Measurements from ENCODE around the gene IL25. TPM values are rescaled to one million over a fixed set of nuclear protein-coding genes. Genes with fewer than 3 reads are reported as not detected.

IL25 gene
- total and polyA plus RNA-seq, 2 experiments from 2014 or later = not detected

DNA sequence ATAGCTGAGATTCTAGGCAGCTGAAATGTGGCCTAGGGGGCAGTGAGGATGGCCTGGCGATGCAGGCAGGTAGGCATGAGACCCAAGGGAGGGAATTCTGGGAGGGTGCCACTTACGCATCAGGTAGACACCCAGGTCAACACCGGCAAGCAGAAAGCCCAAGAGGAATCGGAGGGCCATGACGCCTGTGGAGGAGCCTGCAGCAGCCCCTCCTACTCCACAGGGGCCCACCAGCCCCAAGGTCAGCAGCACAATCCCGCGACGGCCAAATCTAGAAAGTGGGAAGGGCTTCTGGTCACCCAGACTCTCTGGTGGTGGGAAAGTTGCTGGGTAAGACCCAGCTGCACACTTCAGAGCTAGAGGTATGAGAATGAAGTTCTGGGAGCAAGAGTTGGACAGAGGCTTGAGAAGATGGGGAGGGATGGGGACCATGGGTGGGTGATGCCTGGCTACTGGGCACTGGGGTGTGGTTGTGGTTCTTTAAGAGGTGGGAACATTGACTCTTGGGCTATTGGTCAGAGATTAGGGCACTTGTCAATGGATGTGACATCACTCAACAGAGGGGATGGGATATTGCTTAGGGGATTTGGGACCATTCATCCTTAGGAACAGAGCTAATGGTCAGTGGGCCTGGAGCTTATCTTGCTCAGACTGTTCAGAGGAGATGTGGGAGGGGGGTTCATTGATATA is 23.3 kb upstream of the IL25 start:
- H3K4me1 ChIP-seq (ENCODE audit: insufficient read depth) = peaks cover 15% of the 10 kb centered on the region
- TF ChIP-seq ZNF114 (CRISPR knock-in tag; IDR thresholded peaks at IDR 0.05) (no peak), STAT1 (IDR thresholded peaks at IDR 0.05; ENCODE audit: unreplicated experiment) (no peak), EZH2phosphoT487 (IDR thresholded peaks at IDR 0.05; ENCODE audit: unreplicated experiment) (no peak), EZH2 (IDR thresholded peaks at IDR 0.05; ENCODE audit: low read depth, unreplicated experiment) (no peak), NANOG (IDR thresholded peaks at IDR 0.05; ENCODE audit: borderline replicate concordance) (no peak), ZNF331 (CRISPR knock-in tag; IDR thresholded peaks at IDR 0.05; ENCODE audit: low read depth) (no peak), CREB1 (CRISPR knock-in tag; IDR thresholded peaks at IDR 0.05; ENCODE audit: low read depth) (no peak), JUNB (IDR thresholded peaks at IDR 0.05; ENCODE audit: unreplicated experiment) (no peak)
- TF ChIP-seq, protein P1, sequence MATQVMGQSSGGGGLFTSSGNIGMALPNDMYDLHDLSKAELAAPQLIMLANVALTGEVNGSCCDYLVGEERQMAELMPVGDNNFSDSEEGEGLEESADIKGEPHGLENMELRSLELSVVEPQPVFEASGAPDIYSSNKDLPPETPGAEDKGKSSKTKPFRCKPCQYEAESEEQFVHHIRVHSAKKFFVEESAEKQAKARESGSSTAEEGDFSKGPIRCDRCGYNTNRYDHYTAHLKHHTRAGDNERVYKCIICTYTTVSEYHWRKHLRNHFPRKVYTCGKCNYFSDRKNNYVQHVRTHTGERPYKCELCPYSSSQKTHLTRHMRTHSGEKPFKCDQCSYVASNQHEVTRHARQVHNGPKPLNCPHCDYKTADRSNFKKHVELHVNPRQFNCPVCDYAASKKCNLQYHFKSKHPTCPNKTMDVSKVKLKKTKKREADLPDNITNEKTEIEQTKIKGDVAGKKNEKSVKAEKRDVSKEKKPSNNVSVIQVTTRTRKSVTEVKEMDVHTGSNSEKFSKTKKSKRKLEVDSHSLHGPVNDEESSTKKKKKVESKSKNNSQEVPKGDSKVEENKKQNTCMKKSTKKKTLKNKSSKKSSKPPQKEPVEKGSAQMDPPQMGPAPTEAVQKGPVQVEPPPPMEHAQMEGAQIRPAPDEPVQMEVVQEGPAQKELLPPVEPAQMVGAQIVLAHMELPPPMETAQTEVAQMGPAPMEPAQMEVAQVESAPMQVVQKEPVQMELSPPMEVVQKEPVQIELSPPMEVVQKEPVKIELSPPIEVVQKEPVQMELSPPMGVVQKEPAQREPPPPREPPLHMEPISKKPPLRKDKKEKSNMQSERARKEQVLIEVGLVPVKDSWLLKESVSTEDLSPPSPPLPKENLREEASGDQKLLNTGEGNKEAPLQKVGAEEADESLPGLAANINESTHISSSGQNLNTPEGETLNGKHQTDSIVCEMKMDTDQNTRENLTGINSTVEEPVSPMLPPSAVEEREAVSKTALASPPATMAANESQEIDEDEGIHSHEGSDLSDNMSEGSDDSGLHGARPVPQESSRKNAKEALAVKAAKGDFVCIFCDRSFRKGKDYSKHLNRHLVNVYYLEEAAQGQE (IDR thresholded peaks at IDR 0.05; ENCODE audit: unreplicated experiment) = no peak
- TF ChIP-seq, protein P2, sequence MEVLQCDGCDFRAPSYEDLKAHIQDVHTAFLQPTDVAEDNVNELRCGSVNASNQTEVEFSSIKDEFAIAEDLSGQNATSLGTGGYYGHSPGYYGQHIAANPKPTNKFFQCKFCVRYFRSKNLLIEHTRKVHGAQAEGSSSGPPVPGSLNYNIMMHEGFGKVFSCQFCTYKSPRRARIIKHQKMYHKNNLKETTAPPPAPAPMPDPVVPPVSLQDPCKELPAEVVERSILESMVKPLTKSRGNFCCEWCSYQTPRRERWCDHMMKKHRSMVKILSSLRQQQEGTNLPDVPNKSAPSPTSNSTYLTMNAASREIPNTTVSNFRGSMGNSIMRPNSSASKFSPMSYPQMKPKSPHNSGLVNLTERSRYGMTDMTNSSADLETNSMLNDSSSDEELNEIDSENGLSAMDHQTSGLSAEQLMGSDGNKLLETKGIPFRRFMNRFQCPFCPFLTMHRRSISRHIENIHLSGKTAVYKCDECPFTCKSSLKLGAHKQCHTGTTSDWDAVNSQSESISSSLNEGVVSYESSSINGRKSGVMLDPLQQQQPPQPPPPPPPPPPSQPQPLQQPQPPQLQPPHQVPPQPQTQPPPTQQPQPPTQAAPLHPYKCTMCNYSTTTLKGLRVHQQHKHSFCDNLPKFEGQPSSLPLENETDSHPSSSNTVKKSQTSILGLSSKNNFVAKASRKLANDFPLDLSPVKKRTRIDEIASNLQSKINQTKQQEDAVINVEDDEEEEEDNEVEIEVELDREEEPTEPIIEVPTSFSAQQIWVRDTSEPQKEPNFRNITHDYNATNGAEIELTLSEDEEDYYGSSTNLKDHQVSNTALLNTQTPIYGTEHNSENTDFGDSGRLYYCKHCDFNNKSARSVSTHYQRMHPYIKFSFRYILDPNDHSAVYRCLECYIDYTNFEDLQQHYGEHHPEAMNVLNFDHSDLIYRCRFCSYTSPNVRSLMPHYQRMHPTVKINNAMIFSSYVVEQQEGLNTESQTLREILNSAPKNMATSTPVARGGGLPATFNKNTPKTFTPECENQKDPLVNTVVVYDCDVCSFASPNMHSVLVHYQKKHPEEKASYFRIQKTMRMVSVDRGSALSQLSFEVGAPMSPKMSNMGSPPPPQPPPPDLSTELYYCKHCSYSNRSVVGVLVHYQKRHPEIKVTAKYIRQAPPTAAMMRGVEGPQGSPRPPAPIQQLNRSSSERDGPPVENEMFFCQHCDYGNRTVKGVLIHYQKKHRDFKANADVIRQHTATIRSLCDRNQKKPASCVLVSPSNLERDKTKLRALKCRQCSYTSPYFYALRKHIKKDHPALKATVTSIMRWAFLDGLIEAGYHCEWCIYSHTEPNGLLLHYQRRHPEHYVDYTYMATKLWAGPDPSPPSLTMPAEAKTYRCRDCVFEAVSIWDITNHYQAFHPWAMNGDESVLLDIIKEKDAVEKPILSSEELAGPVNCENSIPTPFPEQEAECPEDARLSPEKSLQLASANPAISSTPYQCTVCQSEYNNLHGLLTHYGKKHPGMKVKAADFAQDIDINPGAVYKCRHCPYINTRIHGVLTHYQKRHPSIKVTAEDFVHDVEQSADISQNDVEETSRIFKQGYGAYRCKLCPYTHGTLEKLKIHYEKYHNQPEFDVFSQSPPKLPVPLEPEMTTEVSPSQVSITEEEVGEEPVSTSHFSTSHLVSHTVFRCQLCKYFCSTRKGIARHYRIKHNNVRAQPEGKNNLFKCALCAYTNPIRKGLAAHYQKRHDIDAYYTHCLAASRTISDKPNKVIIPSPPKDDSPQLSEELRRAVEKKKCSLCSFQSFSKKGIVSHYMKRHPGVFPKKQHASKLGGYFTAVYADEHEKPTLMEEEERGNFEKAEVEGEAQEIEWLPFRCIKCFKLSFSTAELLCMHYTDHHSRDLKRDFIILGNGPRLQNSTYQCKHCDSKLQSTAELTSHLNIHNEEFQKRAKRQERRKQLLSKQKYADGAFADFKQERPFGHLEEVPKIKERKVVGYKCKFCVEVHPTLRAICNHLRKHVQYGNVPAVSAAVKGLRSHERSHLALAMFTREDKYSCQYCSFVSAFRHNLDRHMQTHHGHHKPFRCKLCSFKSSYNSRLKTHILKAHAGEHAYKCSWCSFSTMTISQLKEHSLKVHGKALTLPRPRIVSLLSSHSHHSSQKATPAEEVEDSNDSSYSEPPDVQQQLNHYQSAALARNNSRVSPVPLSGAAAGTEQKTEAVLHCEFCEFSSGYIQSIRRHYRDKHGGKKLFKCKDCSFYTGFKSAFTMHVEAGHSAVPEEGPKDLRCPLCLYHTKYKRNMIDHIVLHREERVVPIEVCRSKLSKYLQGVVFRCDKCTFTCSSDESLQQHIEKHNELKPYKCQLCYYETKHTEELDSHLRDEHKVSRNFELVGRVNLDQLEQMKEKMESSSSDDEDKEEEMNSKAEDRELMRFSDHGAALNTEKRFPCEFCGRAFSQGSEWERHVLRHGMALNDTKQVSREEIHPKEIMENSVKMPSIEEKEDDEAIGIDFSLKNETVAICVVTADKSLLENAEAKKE (CRISPR knock-in tag; IDR thresholded peaks at IDR 0.05) = no peak
- TF ChIP-seq, protein P3, sequence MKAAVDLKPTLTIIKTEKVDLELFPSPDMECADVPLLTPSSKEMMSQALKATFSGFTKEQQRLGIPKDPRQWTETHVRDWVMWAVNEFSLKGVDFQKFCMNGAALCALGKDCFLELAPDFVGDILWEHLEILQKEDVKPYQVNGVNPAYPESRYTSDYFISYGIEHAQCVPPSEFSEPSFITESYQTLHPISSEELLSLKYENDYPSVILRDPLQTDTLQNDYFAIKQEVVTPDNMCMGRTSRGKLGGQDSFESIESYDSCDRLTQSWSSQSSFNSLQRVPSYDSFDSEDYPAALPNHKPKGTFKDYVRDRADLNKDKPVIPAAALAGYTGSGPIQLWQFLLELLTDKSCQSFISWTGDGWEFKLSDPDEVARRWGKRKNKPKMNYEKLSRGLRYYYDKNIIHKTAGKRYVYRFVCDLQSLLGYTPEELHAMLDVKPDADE (IDR thresholded peaks at IDR 0.05) = no peak

More for the DNA sequence above, 23.3 kb upstream of the IL25 start:
- DNase-seq (ENCODE audit: low spot score) (no peak), ATAC-seq (no peak)
- Mint-ChIP-seq H3K27ac (no peak overlapping the region), H3K4me1 (peaks cover 24% of the 10 kb centered on the region), H3K4me3 (no peak overlapping the region), H3K27me3 (ENCODE audit: insufficient read depth, low read depth, poor library complexity) (peaks cover 16% of the 10 kb centered on the region), H3K36me3 (ENCODE audit: low read depth) (peaks cover 9% of the 10 kb centered on the region), H3K9me3 (no peaks in the 10 kb centered on the region; the same call in 1 of the 3 replicates)
- H3K4me3 ChIP-seq = no peak overlapping the region
- no peak overlapping the region for H3K27ac ChIP-seq (ENCODE audit: low read depth)
- H3K79me2 ChIP-seq (replicated peaks; ENCODE audit: insufficient read depth) = no peaks in the 10 kb centered on the region
- no peaks in the 10 kb centered on the region for H3K36me3 ChIP-seq (ENCODE audit: insufficient read depth)
- no peak overlapping the region for H2AFZ ChIP-seq
- H3K4me2 ChIP-seq = no peak overlapping the region
- H4K20me1 ChIP-seq (replicated peaks; ENCODE audit: insufficient read depth) = peaks cover 5% of the 10 kb centered on the region; the same call in 1 of the 2 replicates
- H3K27me3 ChIP-seq (ENCODE audit: insufficient read depth) = peaks cover 29% of the 10 kb centered on the region
- no peaks in the 10 kb centered on the region for H3K9me2 ChIP-seq (ENCODE audit: insufficient read depth)
- peaks cover 6% of the 10 kb centered on the region; the same call in 1 of the 2 replicates for H3F3A ChIP-seq (replicated peaks; ENCODE audit: low read depth)

Measured in GM23338 (cell line).